ENCODE results near the gene FYCO1.

The FYCO1 gene

GRCh38 chr3:45950686-45951600 lies 44.7 kb downstream of the FYCO1 start:
- DNase-seq (ENCODE audit: low read depth): no peak
- no peak overlapping the region for H3K4me3 ChIP-seq (ENCODE audit: low read depth, low read length)

DNA sequence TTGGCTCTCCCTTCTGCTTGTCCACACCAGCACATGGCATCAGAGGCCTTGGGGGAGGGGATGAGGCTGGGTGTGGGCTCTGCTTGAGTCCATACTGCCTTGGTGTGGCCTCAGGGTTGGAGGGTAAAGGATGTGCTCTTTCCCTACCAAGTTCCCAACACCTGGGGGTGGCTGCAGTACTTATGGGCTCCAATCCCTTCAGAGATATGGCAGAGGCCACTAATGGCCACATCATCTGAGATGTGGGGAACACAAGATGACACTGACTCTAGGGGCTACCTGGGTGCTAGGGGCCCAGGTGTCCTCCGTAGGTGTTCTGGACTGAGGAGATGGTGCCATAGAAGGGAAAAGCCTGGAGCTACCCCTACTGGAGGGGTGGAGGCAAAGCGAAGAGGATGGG lies 45.5 kb downstream of the FYCO1 start:
- H3K4me3 ChIP-seq (ENCODE audit: low read depth, low read length): no peak overlapping the region
- DNase-seq (ENCODE audit: low read depth): no peak

GRCh38 chr3:45949432-45949831 lies 46.2 kb downstream of the FYCO1 start:
- no peak overlapping the region for H3K4me3 ChIP-seq (ENCODE audit: low read depth, low read length)
- no peak for DNase-seq (ENCODE audit: low read depth)

- DNase-seq (ENCODE audit: low read depth): no peak
- no peak overlapping the region for H3K4me3 ChIP-seq (ENCODE audit: low read depth, low read length)
Measured at GRCh38 chr3:45948881-45949280, 46.7 kb downstream of the FYCO1 start.

DNA sequence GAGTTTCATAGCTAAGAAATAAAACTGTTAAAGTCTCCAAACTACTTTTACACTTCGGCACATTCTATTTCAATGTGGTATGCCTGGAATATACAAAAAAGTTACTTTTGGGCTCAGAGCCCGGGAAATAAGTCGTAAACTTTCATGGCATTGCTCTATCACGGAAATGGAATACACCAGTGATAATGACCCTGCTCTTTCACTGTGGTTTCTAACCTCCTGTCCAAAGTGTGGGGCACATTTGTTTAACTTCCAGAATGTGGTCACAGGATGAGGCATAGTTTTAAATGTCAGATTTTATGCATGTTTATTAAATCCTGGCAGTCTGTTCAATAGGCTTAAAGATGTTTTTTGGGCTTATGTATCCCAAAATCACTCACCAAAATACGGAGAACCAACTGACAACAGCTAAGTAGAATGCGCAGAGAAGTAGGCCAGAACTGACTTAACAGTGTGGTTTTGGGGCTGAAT lies 47.3 kb downstream of the FYCO1 start:
- no peak overlapping the region for H3K4me3 ChIP-seq (ENCODE audit: low read depth, low read length)
- no peak for DNase-seq (ENCODE audit: low read depth)

DNA sequence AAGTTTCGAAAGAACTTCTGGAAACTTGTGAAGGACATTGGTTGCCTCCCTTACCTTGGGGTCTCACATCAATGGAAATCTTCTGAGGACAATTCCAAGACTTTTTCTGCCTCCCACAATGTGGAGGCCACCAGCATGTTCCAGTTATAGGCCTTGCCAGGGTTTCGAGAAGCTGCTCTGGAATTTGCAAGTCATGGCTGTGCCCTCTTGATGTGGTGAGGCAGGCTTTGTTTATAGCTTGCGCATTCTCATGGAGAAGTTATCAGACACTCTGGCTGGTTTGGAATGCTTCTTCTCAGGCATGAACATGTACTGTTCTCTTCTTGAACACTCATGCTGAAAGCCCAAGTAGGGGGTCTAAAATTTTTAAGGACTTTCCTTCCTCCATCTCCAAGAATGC lies 48.3 kb downstream of the FYCO1 start:
- DNase-seq (ENCODE audit: low read depth): no peak
- no peak overlapping the region for H3K4me3 ChIP-seq (ENCODE audit: low read depth, low read length)

GRCh38 chr3:45946875-45947274 lies 48.7 kb downstream of the FYCO1 start:
- no peak for DNase-seq (ENCODE audit: low read depth)
- H3K4me3 ChIP-seq (ENCODE audit: low read depth, low read length): no peak overlapping the region

DNA sequence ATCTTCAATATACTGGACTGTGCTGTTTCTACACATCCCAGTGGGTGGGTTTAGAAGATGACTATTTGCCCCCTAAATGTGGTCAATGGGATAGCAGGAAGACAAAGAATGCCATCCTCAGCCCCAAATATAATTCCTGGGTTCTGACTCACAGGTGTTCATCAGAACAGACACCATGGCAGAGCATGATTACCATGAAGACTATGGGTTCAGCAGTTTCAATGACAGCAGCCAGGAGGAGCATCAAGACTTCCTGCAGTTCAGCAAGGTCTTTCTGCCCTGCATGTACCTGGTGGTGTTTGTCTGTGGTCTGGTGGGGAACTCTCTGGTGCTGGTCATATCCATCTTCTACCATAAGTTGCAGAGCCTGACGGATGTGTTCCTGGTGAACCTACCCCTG lies 49.3 kb downstream of the FYCO1 start:
- H3K4me3 ChIP-seq (ENCODE audit: low read depth, low read length): no peak overlapping the region
- no peak for DNase-seq (ENCODE audit: low read depth)

- DNase-seq (ENCODE audit: low read depth): no peak
Measured at GRCh38 chr3:45944830-45945620, 50.6 kb downstream of the FYCO1 start.

GRCh38 chr3:45943207-45943846 lies 52.3 kb downstream of the FYCO1 start, which contains the start of gene CXCR6:
CXCR6 (plus strand) TSS chr3:45943464; CDS start chr3:45946482, 3,018 bp downstream.
- no peak for DNase-seq (ENCODE audit: low read depth)
- H3K4me3 ChIP-seq (ENCODE audit: low read depth, low read length): no peak within 1 kb of the TSS

More at GRCh38 chr3:45944830-45945620, 50.6 kb downstream of the FYCO1 start:
- no peak overlapping the region for H3K4me3 ChIP-seq (ENCODE audit: low read depth, low read length)

DNA sequence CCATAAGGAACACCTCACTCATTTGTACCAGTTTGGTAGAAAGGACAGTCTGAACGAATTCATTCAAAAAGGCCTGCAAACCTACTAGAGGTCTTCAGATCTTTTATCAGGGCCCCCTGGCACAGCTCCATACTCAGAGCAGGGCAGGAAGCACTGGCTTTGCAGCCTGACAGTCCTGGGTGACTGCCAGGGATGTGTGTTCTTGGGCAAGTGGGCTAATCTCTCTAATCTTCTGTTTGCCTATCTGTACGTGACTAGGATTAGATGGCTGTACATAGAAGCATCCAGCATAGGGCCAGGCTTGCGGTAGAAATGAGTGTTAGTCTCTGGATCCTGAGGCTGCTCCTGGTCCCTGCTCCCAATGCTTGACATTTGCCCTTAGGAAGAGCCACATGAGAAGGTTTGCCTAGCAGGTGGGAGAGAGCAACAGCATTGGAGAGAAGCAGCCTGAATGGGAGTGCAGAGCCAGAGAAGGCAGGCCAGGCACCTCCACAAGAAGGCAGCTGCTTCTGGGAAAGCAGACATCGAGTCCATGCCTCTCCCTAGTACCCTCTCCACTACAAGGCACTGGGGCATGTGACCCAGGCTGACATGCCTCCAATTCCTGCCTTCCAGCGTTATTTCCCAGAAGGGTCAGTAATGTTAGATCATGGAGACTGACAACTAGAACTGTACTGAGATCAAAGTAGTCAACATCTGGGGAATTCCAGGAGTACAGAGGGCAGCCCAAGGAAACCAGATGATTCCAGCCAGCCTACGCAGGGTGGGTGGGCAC lies 53.4 kb downstream of the FYCO1 start:
- no peak for DNase-seq (ENCODE audit: low read depth)
- no peak overlapping the region for H3K4me3 ChIP-seq (ENCODE audit: low read depth, low read length)

DNA sequence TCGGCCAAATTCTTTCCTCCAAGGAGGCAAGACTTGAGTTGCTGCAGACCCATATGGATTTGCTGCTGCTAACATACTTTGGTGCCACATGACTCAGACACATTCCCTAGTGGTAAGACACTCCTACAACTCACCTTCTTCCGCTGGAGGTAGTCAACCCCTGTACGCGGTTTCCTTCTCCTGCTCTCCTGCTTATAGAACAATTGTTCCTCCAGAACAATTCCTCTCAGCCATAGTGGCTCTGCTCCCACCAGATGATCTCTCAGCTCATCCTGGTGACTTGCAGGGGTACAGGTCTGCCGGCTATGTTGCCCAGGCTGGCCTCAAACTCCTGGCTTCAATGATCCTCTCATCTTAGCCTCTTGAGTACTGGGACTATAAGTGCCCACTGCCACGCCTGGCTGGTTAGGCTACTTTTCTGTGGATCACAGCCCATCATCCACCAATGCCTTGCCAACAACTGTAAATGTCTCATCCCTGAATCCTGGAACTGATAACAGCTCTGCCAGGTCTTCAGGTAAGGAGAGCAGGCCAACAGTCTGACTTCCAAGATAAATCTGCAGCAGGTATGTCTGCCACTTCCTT lies 54.8 kb downstream of the FYCO1 start:
- H3K4me3 ChIP-seq (ENCODE audit: low read depth, low read length): no peak overlapping the region
- no peak for DNase-seq (ENCODE audit: low read depth)

DNA sequence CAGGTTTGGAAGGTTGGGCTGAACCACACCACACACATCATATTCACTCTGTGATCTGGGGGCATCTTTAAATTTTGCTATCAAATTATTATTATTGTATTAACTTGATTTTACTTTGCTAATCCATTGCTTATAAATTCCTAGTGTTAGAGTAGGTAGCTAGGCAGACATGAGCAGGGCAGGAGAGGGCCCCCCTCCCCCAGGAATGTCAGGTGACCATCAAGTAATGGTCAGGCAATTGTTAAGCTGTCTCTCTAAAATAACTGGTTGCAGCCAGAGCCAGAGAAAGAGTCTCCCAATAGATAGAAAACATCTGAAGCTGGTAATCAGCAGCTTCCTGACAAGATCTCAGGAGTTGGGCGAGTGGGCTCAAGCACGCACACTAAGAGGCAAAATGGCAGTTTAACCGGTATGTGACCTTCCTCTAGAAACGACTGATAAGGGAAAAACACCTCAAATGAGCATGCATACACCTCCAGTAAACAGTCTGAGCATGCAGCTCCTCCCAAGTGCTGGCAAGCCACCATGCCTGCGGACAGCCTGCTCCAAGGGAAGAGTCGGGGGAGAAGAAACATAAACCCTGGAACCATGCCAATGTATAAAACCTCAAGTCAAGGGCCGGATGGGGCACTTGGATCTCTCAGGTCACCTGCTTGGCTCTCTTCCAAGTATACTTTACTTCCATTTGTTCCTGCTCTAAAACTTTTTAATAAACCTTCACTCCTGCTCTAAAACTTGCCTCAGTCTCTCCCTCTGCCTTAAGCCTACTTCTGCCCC lies 55.4 kb downstream of the FYCO1 start:
- no peak overlapping the region for H3K4me3 ChIP-seq (ENCODE audit: low read depth, low read length)
- DNase-seq (ENCODE audit: low read depth): no peak

DNA sequence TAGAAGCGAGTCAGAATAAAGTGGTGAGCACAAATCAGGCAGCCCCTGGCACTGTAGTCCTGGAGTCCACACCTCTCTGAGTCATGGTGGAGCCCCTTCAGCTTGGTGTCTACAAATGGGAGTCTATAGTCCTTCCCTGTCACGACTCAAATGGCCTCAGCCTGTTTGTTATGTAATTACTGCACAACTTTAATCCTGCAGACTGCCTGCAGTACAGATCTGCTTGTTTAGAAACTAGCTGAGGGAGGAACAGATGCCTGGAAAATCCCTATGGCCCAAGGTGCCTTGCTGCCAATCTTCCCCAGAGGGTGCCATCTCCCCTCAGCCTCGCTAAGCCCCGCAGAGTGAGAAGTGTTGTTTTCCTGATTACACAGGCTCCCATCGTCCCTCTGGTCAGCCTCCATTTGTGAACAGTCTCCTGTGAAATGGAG lies 56.3 kb downstream of the FYCO1 start:
- H3K4me3 ChIP-seq (ENCODE audit: low read depth, low read length): no peak overlapping the region

DNA sequence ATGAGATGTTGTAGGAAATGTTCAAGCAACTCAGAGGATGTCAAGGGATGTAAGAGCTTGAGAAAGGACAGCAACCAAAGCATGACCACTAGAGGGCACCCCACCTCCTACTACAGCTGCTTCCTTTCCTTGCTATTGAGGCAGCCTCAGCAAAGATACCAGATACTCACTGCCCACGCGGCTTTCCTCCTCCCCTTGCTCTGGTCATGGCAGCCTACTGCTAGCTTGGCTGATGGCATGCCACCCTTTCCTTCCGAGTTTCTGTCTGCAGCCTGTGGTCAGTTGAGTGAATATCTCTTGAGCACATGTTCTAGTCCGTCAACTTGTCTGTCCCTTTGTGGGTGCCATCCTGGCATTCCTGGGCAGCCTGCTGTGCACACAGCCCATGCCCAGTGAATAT lies 56.8 kb downstream of the FYCO1 start:
- no peak overlapping the region for H3K4me3 ChIP-seq (ENCODE audit: low read depth, low read length)
- peak; percentile 68 for DNase-seq (ENCODE audit: low read depth)

More for the DNA sequence above, 56.3 kb downstream of the FYCO1 start:
- DNase-seq (ENCODE audit: low read depth): no peak

DNA sequence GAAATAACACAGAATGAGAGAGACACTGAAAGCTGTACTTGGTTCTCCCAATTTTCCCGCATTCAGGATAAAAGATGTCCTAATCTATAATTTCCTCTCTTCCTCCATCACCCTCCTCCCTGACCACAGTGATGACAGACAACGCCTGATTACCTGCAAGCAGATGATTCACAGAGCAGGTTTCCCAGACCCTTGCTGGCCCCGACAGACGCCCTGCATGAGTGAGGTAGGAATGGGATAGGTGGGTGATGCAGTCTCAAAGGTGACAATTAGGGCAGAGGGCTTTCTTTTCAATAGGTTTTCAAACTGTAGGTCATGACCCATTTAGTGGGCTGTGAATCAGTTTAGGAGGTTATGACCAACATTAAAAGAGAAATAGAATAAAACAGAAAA lies 57.6 kb downstream of the FYCO1 start:
- DNase-seq (ENCODE audit: low read depth): no peak
- no peak overlapping the region for H3K4me3 ChIP-seq (ENCODE audit: low read depth, low read length)

DNA sequence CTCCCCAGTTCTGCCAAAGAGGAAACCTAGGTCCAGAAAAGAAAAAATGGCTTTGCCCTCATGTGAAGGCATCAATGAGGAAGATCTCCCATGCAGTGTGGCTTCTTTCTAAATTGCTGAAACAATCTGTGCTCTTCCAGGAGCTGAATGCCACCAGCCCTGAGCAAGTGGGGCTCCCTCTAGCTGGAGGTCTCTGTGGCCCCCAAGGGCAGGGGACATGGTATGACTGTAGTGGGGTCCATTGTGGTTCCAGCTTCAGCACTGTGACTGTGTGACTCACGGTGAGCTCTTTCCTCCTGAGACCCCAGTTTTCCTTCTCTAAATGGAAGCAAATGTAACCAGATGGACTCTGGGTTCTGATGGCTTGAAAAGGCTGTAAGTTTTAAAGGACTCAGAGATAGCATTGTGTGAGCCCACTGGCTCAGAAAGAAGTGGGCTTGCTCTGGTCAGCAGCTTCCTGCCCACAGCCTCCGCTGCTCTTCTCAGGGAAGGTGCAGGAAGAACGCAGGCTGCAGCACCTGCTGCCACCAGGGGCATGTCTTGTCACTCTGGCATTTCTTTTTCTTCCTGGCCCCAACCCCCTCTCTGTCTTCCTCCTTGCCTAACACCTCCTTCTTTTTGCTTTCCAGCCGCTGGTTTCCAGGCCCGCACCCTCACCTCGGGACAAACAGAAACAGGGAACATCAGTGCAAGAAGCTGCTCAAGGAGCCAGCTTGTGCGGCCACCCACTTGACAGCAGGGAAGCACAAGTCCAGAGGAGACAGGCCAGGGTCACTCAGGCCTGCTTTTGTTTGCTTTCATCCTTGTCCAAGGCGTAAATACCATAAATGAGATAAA lies 58.2 kb downstream of the FYCO1 start:
- H3K4me3 ChIP-seq (ENCODE audit: low read depth, low read length): no peak overlapping the region
- no peak for DNase-seq (ENCODE audit: low read depth)
